H1 (cell line): ENCODE results near the gene RAD18.

Experiments used
- BCL11A ChIP-seq, 2 experiments: IDR thresholded peaks; one replicate each; pipeline ENCODE4 v1.6.1; 2011; ENCODE audit warnings: low read depth in 2 of 2, low read length in 2 of 2, mild to moderate bottlenecking in 2 of 2
- BRCA1 ChIP-seq: IDR thresholded peaks from 2 replicates; pipeline ENCODE4 v1.6.1; 2012; ENCODE audit warnings: low read depth, low read length, improper control_type of control experiment
- EZH2 ChIP-seq: fragments of 200-600 bp; sonication (generic); IDR thresholded peaks from 2 replicates; pipeline ENCODE4 v1.7.1; 2012; ENCODE audit warnings: low read depth, mild to moderate bottlenecking, moderate library complexity, low read length, inconsistent platforms; ENCODE audit not compliant: severe bottlenecking
- TF ChIP-seq, protein P1 (sequence below), 3 experiments: IDR thresholded peaks; 1 replicate in 2 of 3; 2 replicates in 1 of 3; pipeline versions ENCODE4 v1.5.1 to v1.6.1; 2011; ENCODE audit warnings: low read length in 3 of 3, mild to moderate bottlenecking in 3 of 3, inconsistent platforms in 2 of 3, low read depth in 1 of 3, moderate library complexity in 1 of 3; ENCODE audit not compliant: insufficient read depth in 1 of 3; ENCODE audit errors: control extremely low read depth in 1 of 3

DNA sequence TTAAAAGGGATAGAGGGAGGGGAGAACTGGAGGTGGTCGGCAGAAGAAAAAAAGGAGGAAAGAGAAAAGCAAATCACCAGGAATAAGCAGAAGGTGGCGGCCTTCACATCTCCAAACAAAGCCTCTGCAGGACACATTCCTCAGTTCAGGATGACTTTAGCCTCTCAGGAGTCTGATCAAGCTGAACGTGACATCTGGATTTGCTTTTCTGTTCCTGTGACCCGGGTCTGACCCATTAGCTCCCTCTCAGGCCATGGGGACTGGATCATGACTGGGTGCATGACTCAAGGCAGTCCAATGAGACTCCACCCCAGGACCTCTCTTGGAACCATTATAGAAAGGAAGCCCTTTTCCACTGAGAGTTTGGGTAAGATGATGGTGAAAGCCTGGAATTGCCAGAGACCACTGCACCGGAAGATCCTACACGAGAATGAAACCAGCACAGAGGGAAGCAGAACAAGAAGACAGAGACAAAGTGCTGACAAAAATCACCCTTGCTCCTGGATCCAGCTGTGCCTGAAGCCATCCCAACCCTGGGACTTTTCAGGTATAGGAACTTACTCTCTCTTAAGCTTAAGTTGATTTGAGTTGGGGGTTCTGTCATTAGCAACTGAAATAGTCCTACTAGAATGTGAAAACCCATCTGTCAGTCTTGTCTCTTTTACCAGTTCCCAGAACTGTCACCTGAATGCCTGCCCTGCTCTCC, 45.4 kb upstream of the RAD18 start:
- TF ChIP-seq BCL11A (IDR thresholded peaks at IDR 0.05; ENCODE audit: low read depth in 2 of 2, low read length in 2 of 2) (no peak), EZH2 (no peak), BRCA1 (no peak)
- TF ChIP-seq, protein P1, sequence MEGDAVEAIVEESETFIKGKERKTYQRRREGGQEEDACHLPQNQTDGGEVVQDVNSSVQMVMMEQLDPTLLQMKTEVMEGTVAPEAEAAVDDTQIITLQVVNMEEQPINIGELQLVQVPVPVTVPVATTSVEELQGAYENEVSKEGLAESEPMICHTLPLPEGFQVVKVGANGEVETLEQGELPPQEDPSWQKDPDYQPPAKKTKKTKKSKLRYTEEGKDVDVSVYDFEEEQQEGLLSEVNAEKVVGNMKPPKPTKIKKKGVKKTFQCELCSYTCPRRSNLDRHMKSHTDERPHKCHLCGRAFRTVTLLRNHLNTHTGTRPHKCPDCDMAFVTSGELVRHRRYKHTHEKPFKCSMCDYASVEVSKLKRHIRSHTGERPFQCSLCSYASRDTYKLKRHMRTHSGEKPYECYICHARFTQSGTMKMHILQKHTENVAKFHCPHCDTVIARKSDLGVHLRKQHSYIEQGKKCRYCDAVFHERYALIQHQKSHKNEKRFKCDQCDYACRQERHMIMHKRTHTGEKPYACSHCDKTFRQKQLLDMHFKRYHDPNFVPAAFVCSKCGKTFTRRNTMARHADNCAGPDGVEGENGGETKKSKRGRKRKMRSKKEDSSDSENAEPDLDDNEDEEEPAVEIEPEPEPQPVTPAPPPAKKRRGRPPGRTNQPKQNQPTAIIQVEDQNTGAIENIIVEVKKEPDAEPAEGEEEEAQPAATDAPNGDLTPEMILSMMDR (IDR thresholded peaks at IDR 0.05; ENCODE audit: control extremely low read depth in 1 of 3, insufficient read depth in 1 of 3, low read depth in 1 of 3, low read length in 3 of 3) = no peak
